Kidney (tissue), 14 donors: ENCODE results near the gene ETV6. TPM values are rescaled to one million over a fixed set of nuclear protein-coding genes. Genes with fewer than 3 reads are reported as not detected.

Source experiments
- DNase-seq, 5 donors: peaks; one replicate each; pipeline ENCODE4 v3.0.0-alpha.2; 2013 to 2020
- FAIRE-seq: peaks from 2 replicates; lab custom pipeline; 2012; peaks lifted over from hg19 to GRCh38; lab: Jason Lieb, UNC
- H3K27ac ChIP-seq, 2 donors: one replicate each; pipeline ENCODE4 v1.7.0; 2013; ENCODE audit warnings: low read depth in 2 of 2, low read length in 2 of 2, inconsistent platforms in 1 of 2
- H3K27me3 ChIP-seq: one replicate; pipeline ENCODE4 v1.7.1; 2013; ENCODE audit warnings: low read length, inconsistent platforms; ENCODE audit not compliant: control insufficient read depth, insufficient read depth
- H3K36me3 ChIP-seq, 3 donors: one replicate each; pipeline versions ENCODE4 v1.7.0 to v1.7.1; 2013; ENCODE audit warnings: low read length in 3 of 3, control low read depth in 1 of 3, inconsistent platforms in 1 of 3; ENCODE audit not compliant: insufficient read depth in 3 of 3, control insufficient read depth in 2 of 3
- H3K4me1 ChIP-seq, 3 donors: one replicate each; pipeline versions ENCODE4 v1.7.0 to v1.7.1; 2013; ENCODE audit warnings: low read length in 3 of 3, inconsistent platforms in 1 of 3, low read depth in 1 of 3; ENCODE audit not compliant: control insufficient read depth in 2 of 3, insufficient read depth in 2 of 3
- H3K4me3 ChIP-seq, 3 donors: one replicate each; pipeline versions ENCODE4 v1.7.0 to v1.8.1; 2013; ENCODE audit warnings: low read length in 3 of 3, control low read depth in 1 of 3, inconsistent platforms in 1 of 3
- H3K9ac ChIP-seq, 3 donors: one replicate each; pipeline versions ENCODE4 v1.7.0 to v1.7.1; 2013; ENCODE audit warnings: low read length in 3 of 3, control low read depth in 1 of 3, inconsistent platforms in 1 of 3
- H3K9me3 ChIP-seq, 3 donors: one replicate each; pipeline versions ENCODE4 v1.7.0 to v1.7.1; 2013; ENCODE audit warnings: low read length in 3 of 3, control low read depth in 1 of 3, inconsistent platforms in 1 of 3; ENCODE audit not compliant: control insufficient read depth in 2 of 3, insufficient read depth in 1 of 3
- CTCF ChIP-seq: IDR thresholded peaks from 3 replicates; pipeline ENCODE4 v1.5.1; 2012; ENCODE audit warnings: mild to moderate bottlenecking, moderate library complexity, borderline replicate concordance; ENCODE audit not compliant: insufficient read depth; ENCODE audit errors: extremely low read depth
- intact Hi-C: fragments of 100-400 bp; cut with DNase I; formaldehyde crosslinking; loops from one replicate; pipeline ENCODE4 v1.11.1; 2022
- polyA plus RNA-seq: library from polyadenylated mRNA; stranded (reverse); fragments of 350-450 nt; fragmentation: Illumina TruSeq; extraction: RNeasy Lipid Tissue Mini Kit (QIAGEN cat#74804); gene quantifications from one replicate; pipeline ENCODE4 v1.2.3, GENCODE V29; 2014; ENCODE audit warnings: low read depth, low replicate concordance; ENCODE audit not compliant: insufficient read depth
- total RNA-seq: library from RNA; stranded (reverse); fragmentation: NEBNext Ultra II Directional; extraction: Animal tissue kit (Norgen Biotek cat#: 25700); gene quantifications from one replicate; pipeline ENCODE4 v1.2.1, GENCODE V29; 2021
- donor health status: control.
- donor health status: control.
- donor health status: control.
- donor health status: control.
- donor health status: control.
- donor health status: DM: yes; HTN: yes; CAD: no.
- donor health status: Normal renal cell carcinoma (clear cell type).

ETV6 gene
- total and polyA plus RNA-seq, 2 donors from 2014 or later, result 5.2 to 59.8 TPM

- no peak for TF ChIP-seq CTCF
- H3K27me3 ChIP-seq, result no peaks in the 10 kb centered on the region
- no peaks in the 10 kb centered on the region for H3K36me3 ChIP-seq
- no peaks in the 10 kb centered on the region for H3K9me3 ChIP-seq
- FAIRE-seq, result no peak
- no peak overlapping the region for H3K4me3 ChIP-seq
- no peak overlapping the region for H3K9ac ChIP-seq
- peaks cover 0 to 7% (median 4%) of the 10 kb centered on the region in 3 donors for H3K4me1 ChIP-seq
- no peak overlapping the region for H3K27ac ChIP-seq
- intact Hi-C loops, result no loop called here
- peak in 2 of 5 donors; percentile 52 to 82 for DNase-seq
These were observed 57.3 kb downstream of the ETV6 start for GRCh38 chr12:11706509-11707379.

- DNase-seq (no peak), FAIRE-seq (no peak)
- Histone ChIP-seq H3K4me3 (no peak overlapping the region), H3K4me1 (peaks cover 0 to 5% (median 4%) of the 10 kb centered on the region in 3 donors), H3K36me3 (no peaks in the 10 kb centered on the region), H3K9ac (no peak overlapping the region), H3K27me3 (no peaks in the 10 kb centered on the region), H3K9me3 (no peaks in the 10 kb centered on the region), H3K27ac (no peak overlapping the region)
- intact Hi-C loops, result no loop called here
- no peak for TF ChIP-seq CTCF
These were observed 58.1 kb downstream of the ETV6 start for GRCh38 chr12:11707535-11707934.

DNA sequence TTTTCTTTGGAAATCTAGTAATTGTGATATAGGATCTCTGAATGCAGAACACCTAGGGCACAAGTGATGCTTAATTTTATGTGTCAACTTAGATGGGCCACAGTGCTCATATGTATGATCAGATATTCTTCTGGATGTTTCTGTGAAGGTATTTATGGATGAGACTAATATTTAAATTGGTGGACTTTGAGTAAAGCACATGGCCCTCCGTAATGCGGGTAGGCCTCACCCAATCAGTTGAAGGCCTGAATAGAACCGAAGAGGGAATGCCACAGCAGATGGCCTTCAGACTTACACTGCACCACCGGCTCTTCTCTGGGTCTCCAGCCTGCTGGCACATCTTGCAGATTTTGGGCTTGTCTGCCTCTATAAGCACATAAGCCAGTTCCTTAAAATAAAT lies 60.0 kb downstream of the ETV6 start:
- Histone ChIP-seq H3K27ac (no peak overlapping the region), H3K4me3 (no peak overlapping the region), H3K4me1 (peaks cover 0 to 5% (median 4%) of the 10 kb centered on the region in 3 donors), H3K27me3 (no peaks in the 10 kb centered on the region), H3K36me3 (no peaks in the 10 kb centered on the region), H3K9ac (no peak overlapping the region), H3K9me3 (no peaks in the 10 kb centered on the region)
- DNase-seq (no peak), FAIRE-seq (no peak)
- no peak for TF ChIP-seq CTCF
- intact Hi-C loops, result no loop called here
